NCI-H226 (cell line): ENCODE measurements around the gene COA8.

Experiments used
- DNase-seq: peaks from one replicate; pipeline ENCODE4 v3.0.0-alpha.2; 2015

Gene COA8

DNA sequence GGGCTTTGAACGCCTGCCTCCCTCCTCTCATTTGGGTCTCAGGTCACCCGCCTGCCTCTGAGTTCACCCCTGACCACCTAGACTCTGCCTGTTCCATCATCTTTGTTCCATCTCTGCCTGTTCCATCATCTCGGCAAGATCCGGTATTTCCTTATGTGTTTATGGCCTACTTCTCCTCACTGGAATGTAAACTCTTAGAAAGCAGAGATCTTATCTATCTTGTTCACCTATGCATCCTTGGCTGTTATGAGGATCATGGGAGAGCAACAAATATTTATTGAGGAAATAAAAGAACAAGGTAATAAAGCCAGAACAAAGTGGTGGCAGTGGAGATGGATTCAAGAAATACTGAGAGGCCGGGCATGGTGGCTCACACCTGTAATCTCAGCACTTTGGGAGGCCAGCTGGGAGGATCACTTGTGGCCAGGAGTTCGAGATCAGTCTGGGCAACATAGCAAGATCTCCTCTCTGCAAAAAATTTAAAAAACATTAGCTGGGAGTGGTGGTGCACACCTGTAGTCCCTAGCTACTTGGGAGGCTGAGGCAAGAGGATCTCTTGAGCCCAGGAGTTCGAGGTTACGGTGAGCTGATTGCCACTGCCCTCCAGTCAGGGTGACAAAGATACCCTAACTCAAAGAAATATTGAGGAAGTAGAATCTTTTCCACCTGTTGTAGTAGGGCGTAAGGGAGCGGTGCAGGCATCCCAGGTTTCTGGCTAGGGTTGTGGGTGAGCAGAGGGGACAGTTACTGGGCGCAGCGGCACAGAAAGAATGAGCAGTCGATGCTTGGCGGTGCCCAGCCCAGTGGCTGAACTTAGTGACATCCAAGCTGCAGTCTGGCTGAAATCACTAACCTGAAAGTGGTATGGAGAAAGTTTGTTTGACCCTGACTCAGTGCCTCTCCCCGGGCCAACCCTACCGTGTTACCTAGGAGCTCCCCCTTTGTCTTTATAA, 64.6 kb downstream of the COA8 start:
- no peak for DNase-seq

DNA sequence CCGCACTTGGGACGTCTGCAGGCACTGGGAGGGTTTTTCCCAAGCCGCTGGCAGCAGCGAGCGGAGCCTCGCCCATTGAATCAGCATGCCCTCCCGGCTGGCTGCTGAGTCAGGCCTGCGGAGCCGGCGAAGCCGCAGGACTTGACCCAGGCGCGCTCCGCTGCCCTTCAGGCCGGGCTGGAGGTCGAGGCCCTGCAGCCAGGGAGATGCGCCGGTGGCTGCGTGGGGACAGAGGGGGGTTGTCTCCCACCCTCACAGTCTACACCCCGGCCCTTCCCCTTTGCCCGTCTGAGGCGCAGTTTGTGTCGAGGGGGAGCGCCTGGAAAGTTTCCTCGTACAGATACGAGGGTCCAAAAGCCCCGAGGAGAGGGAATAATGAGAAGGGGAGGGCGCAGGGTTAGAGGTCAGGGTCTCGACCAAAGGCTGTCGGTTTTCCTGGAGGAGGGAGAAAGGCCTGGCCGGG, 65.5 kb downstream of the COA8 start:
- DNase-seq, result peak; percentile 84

DNA sequence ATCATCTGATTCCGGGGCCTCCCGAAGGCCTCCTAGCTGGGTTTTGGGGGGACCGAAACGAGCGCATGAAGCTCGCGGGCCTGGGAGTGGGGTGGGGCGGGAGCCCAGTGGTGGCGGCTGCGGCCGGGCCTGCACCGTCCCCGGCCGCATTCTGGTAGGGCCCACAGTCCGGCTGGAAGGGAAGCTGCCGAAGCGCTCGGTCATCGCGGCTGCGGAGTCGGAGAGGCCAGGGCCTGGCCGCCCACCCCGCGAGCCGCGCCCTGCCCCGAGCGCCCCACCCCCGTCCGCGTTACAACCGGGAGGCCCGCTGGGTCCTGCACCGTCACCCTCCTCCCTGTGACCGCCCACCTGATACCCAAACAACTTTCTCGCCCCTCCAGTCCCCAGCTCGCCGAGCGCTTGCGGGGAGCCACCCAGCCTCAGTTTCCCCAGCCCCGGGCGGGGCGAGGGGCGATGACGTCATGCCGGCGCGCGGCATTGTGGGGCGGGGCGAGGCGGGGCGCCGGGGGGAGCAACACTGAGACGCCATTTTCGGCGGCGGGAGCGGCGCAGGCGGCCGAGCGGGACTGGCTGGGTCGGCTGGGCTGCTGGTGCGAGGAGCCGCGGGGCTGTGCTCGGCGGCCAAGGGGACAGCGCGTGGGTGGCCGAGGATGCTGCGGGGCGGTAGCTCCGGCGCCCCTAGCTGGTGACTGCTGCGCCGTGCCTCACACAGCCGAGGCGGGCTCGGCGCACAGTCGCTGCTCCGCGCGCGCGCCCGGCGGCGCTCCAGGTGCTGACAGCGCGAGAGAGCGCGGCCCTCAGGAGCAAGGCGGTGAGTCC, 66.1 kb downstream of the COA8 start, which contains the start of gene KLC1:
Gene KLC1 (plus strand): TSS at position 528 of the 819 bp plus-strand sequence. CDS start 25,354 bp downstream, outside the sequence.
- DNase-seq, result peak; percentile 60

DNA sequence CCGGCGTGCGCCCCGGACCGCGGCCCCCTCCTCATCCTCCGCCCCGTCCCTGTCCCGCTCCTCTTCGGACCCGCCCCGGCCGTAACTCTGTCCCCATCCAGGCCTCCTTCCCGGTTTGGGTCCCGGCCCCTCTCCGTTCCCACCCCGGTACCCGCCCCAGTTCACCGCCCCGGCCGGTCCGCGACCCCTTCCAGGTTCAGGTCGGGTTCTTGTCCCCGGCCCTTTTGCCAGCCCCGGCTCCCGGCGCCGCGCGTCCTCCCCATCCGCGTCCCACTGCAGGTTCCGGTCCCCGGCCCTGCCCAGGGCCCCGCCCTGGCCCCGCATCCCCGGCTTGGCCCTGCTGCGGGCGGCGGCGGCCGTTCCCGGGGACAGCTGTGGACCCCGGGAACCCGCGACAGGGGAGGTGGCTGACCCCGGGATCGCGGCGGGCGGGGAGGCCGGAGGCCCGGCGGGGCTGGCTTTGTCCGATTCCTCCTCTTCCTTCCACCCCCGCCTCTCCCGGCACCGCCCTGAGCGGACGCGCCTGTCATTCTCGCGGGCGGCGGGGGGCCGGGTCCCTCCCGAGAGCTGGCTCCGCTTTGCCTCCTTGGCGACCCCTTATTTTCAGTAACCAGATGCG, 66.9 kb downstream of the COA8 start:
- peak; percentile 8 for DNase-seq

DNA sequence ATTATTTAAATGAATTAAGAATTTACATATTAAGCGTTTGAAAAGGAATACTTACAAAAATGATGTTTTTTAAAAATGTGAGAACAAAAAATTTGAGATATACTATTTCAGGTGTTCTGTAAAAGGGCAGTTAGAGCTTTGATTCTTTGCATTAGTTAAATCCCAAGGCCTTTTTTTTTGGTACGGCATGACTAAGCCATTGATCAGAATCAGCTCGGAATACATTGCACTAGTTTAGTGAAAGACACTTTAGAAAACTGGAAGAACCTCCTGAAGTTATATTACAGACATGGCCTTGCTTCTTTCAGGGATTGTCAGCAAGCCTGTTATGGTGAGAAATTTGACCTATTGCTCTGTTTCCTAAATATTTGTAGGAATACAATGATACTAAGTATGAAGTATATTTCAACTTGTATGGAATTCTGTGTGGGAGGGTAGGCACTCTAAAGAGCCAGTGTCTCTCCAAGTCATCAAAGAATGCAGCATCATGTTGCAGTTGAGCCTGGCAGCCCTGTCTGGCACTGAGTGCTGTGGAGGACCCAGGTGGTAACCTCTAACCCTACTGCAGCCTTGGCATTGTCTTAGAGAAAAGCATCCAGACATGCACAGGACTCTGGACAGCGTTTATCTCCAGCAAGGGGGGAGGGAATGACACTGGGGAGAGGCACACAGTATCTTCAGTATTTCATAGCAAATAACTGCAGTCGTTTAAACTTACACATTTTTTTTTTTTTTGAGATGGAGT, 67.8 kb downstream of the COA8 start:
- DNase-seq, result no peak

DNA sequence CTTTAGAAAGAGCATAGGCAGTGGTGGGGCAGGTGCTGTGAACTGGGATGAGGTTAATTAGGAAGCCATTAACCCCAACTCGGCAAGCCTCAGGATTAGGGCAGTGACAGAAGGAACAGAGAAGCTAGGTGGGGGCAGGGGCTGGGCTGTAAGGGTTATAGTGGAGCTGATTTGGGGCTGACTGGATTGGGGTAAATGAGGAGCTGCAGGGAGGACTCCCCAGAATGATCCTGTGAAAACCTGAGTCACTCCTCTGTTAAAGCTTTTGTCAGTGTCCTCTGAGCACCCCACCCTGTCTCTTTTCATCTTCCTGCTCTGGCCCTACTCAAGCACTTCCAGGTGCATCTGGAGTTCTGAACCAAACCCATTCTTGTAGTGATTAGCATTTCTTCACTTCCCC, 70.6 kb downstream of the COA8 start:
- no peak for DNase-seq

DNA sequence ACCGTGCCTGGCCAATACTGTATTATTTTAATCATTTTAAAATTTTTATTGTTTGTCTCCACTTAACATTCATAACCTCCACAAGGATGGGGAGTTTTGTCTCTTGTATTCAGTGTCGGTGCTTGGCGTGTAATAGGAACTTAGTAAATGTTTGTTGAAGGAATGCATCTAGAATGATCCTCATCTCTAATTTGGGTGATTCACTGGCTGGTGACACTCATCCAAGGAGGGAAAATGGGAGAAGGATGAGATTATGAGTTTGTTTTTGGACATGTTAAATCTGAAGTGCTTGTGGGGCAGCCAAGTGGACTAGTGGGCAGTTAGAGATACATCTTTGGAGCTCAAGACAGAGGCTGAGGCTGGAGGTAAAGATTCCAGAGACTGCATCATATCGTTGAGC, 71.4 kb downstream of the COA8 start:
- DNase-seq, result no peak

DNA sequence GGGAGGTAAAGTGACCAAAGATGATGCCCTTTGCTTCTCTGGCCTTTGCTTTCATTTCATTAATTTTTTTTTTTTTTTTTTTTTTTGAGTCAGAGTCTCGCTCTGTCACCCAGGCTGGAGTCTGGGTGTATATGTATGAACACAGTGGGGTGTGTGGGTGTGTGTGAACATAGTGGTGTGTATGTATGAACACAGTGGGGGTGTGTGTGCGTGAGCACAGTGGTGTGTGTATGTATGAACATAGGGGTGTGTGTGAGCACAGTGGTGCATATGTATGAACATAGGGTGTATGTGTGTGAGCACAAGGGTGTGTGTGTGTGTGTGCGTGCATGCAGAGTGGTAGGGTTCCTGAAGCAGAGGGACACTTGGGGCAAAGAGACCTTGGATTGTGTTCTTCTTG, 75.8 kb downstream of the COA8 start:
- DNase-seq, result no peak
